CD4-positive, alpha-beta T cell (primary cell): ENCODE data around the gene CCDC15. TPM values are rescaled to one million over a fixed set of nuclear protein-coding genes. Genes with fewer than 3 reads are reported as not detected.

Experiments used
- ATAC-seq: fragments of 200-7000 bp; cut with Tn5 transposase; one replicate; pipeline ENCODE4 v1.10.0; 2022; ENCODE audit warnings: mild to moderate bottlenecking; ENCODE audit not compliant: poor library complexity
- CTCF ChIA-PET: fragments of 350-600 bp; sonication (Branson Sonifier 250); formaldehyde crosslinking; loops from one replicate; lab custom pipeline; 2021; ENCODE audit warnings: antibody characterized with exemption, inconsistent platforms; lab: Charles Lee
- POLR2A ChIA-PET: fragments of 350-600 bp; sonication (Branson Sonifier 250); formaldehyde crosslinking; loops from one replicate; lab custom pipeline; 2021; ENCODE audit warnings: antibody characterized with exemption, inconsistent platforms; lab: Charles Lee
- DNase-seq, 14 experiments: peaks; one replicate each; pipeline ENCODE4 v3.0.0-alpha.2; 2013 to 2020; ENCODE audit warnings: mixed read lengths in 2 of 14
- H3K27ac ChIP-seq, 2 donors: one replicate each; pipeline versions ENCODE4 v1.5.1 to v1.7.0; 2013; ENCODE audit warnings: low read length in 2 of 2, low read depth in 1 of 2, mild to moderate bottlenecking in 1 of 2
- H3K27me3 ChIP-seq, 2 experiments: 1 replicate in 1 of 2; 2 replicates in 1 of 2; pipeline versions ENCODE4 v1.6.1 to v1.7.0; 2013; ENCODE audit warnings: low read length in 2 of 2, control low read depth in 1 of 2, mild to moderate bottlenecking in 1 of 2, moderate library complexity in 1 of 2; ENCODE audit not compliant: insufficient read depth in 2 of 2, control insufficient read depth in 1 of 2
- H3K36me3 ChIP-seq: one replicate; pipeline ENCODE4 v1.6.1; 2013; ENCODE audit warnings: low read length, control low read depth; ENCODE audit not compliant: insufficient read depth
- H3K4me1 ChIP-seq: one replicate; pipeline ENCODE4 v1.6.1; 2013; ENCODE audit warnings: low read length, control low read depth; ENCODE audit not compliant: insufficient read depth
- H3K4me3 ChIP-seq: one replicate; pipeline ENCODE4 v1.5.1; 2013; ENCODE audit warnings: mild to moderate bottlenecking, low read length, moderate library complexity
- H3K9me3 ChIP-seq, 2 experiments: 1 replicate in 1 of 2; 2 replicates in 1 of 2; pipeline versions ENCODE4 v1.6.1 to v1.7.0; 2013; ENCODE audit warnings: low read length in 2 of 2, mild to moderate bottlenecking in 2 of 2, control low read depth in 1 of 2, moderate library complexity in 1 of 2; ENCODE audit not compliant: control insufficient read depth in 1 of 2, insufficient read depth in 1 of 2
- H3K27ac Mint-ChIP-seq: one replicate; pipeline ENCODE4 v1.8.0; 2020; ENCODE audit warnings: mixed read lengths
- H3K27me3 Mint-ChIP-seq: one replicate; pipeline ENCODE4 v1.8.0; 2021; ENCODE audit warnings: mixed read lengths
- H3K36me3 Mint-ChIP-seq: one replicate; pipeline ENCODE4 v1.8.0; 2021; ENCODE audit warnings: low read depth, mixed read lengths
- H3K4me1 Mint-ChIP-seq: one replicate; pipeline ENCODE4 v1.8.0; 2021; ENCODE audit warnings: low read depth, mixed read lengths
- H3K4me3 Mint-ChIP-seq: one replicate; pipeline ENCODE4 v1.8.0; 2020; ENCODE audit warnings: mild to moderate bottlenecking, mixed read lengths
- H3K9me3 Mint-ChIP-seq: one replicate; pipeline ENCODE4 v1.8.0; 2020; ENCODE audit warnings: mixed read lengths
- CTCF ChIP-seq: fragments of 200-600 bp; IDR thresholded peaks from one replicate; pipeline ENCODE4 v1.8.0; 2022; ENCODE audit warnings: antibody characterized with exemption, mild to moderate bottlenecking
- intact Hi-C, 2 experiments: fragments of 100-400 bp; cut with DNase I in 1 of 2; cut with micrococcal nuclease in 1 of 2; formaldehyde crosslinking; loops; one replicate each; pipeline versions ENCODE4 v1.15.1 to v1.9.0; 2023 to 2025; cut with DNase I, micrococcal nuclease
- total RNA-seq, 174 experiments: library from RNA in 2 of 174; stranded (reverse) in 2 of 174; gene quantifications; one replicate each; pipeline ENCODE4 v1.2.3 and lab custom pipeline; 2021 to 2026

The CCDC15 gene
- total RNA-seq, 2 experiments from 2014 or later = 0.89 to 1.1 TPM

GRCh38 chr11:125049164-125049792 lies 95.3 kb downstream of the CCDC15 start:
- H3K27ac Mint-ChIP-seq = no peak overlapping the region
- no peak for TF ChIP-seq CTCF
- no peaks in the 10 kb centered on the region for H3K4me1 Mint-ChIP-seq
- ChIA-PET CTCF (no interaction called here), POLR2A (no interaction called here)
- H3K9me3 Mint-ChIP-seq = peaks cover 2% of the 10 kb centered on the region
- H3K4me3 ChIP-seq = no peak overlapping the region
- peaks cover 0 to 3% of the 10 kb centered on the region in 2 experiments for H3K9me3 ChIP-seq
- H3K4me3 Mint-ChIP-seq = no peak overlapping the region
- DNase-seq (no peak), ATAC-seq (no peak)
- no peaks in the 10 kb centered on the region for H3K36me3 ChIP-seq
- no peaks in the 10 kb centered on the region for H3K27me3 Mint-ChIP-seq
- no peak overlapping the region for H3K27ac ChIP-seq
- peaks cover 8% of the 10 kb centered on the region for H3K36me3 Mint-ChIP-seq
- H3K4me1 ChIP-seq = no peaks in the 10 kb centered on the region
- H3K27me3 ChIP-seq = no peaks in the 10 kb centered on the region
- intact Hi-C loops = no loop called here

- H3K27ac Mint-ChIP-seq = no peak overlapping the region
- H3K4me1 Mint-ChIP-seq = no peaks in the 10 kb centered on the region
- TF ChIP-seq CTCF = no peak
- Histone ChIP-seq H3K4me1 (no peaks in the 10 kb centered on the region), H3K9me3 (no peaks in the 10 kb centered on the region), H3K36me3 (no peaks in the 10 kb centered on the region), H3K4me3 (no peak overlapping the region), H3K27me3 (no peaks in the 10 kb centered on the region), H3K27ac (no peak overlapping the region)
- H3K4me3 Mint-ChIP-seq = no peak overlapping the region
- ChIA-PET POLR2A (no interaction called here), CTCF (no interaction called here)
- no peaks in the 10 kb centered on the region for H3K36me3 Mint-ChIP-seq
- no peaks in the 10 kb centered on the region for H3K9me3 Mint-ChIP-seq
- H3K27me3 Mint-ChIP-seq = no peaks in the 10 kb centered on the region
- DNase-seq = no peak
- intact Hi-C loops = no loop called here
- ATAC-seq = no peak
These were observed 98.0 kb downstream of the CCDC15 start for GRCh38 chr11:125052047-125052446.

- no peaks in the 10 kb centered on the region for H3K9me3 ChIP-seq
- H3K27ac ChIP-seq = no peak overlapping the region
- Mint-ChIP-seq H3K4me3 (no peak overlapping the region), H3K9me3 (no peaks in the 10 kb centered on the region), H3K27ac (no peak overlapping the region), H3K27me3 (no peaks in the 10 kb centered on the region), H3K4me1 (no peaks in the 10 kb centered on the region), H3K36me3 (no peaks in the 10 kb centered on the region)
- H3K4me1 ChIP-seq = no peaks in the 10 kb centered on the region
- H3K27me3 ChIP-seq = no peaks in the 10 kb centered on the region
- intact Hi-C loops = no loop called here
- H3K4me3 ChIP-seq = no peak overlapping the region
- CTCF ChIA-PET = no interaction called here
- TF ChIP-seq CTCF = no peak
- POLR2A ChIA-PET = no interaction called here
- H3K36me3 ChIP-seq = no peaks in the 10 kb centered on the region
- ATAC-seq = no peak
- no peak for DNase-seq
These were observed 99.2 kb downstream of the CCDC15 start for GRCh38 chr11:125053167-125053566.
